HEK293 (cell line): Measurements from ENCODE around the gene TSKU.

Experiments used
- ZNF140 ChIP-seq: fragments of 450-650 bp; formaldehyde crosslinking; IDR thresholded peaks from 2 replicates; pipeline ENCODE4 v1.5.1; 2016; ENCODE audit warnings: missing biosample characterization, missing genetic modification characterization
- ZSCAN16 ChIP-seq: fragments of 450-650 bp; formaldehyde crosslinking; IDR thresholded peaks from 2 replicates; pipeline ENCODE4 v1.5.1; 2016; ENCODE audit warnings: missing biosample characterization, missing genetic modification characterization

DNA sequence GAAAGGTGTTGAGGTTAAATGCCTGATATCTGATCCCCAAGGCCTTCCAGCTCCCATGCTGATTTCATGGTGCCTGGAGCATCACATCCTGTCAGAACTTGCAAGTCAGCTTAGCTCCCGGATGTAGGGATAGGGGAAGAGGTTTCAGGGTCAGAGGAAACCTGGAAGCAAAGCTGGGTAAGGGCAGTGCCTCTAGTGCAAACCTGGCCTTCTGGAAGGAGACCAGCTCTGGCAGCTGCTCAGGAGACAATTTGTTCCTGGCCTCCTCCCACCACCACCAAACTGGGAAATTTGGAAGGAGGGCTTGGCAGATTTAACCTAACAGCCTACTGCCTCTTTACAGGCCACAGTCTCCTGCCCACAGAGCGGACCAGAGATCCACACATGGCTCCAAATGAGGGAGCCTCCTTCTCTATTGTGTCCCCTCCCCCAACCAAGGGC lies 9.2 kb upstream of the TSKU start:
- TF ChIP-seq ZNF140 (tag by site-specific recombination) (no peak), ZSCAN16 (tag by site-specific recombination) (no peak)
